ENCODE measurements around the gene KLC4. TPM values are rescaled to one million over a fixed set of nuclear protein-coding genes. Genes with fewer than 3 reads are reported as not detected.
A peak's percentile ranks its signal among the peaks of the same experiment; 100 is the strongest.

The KLC4 gene
- total and polyA plus RNA-seq, 9 of the 15 experiments (the other 6 are each of a cell fraction or from before 2014, with no cell fraction given) = 1.7 to 16.2 (median 7.7) TPM

GRCh38 chr6:43115365-43115764 lies 55.9 kb downstream of the KLC4 start (continued):
- TF ChIP-seq ZNF124 (CRISPR knock-in tag; IDR thresholded peaks at IDR 0.05) = no peak
- peak; percentile 45; the same call in 1 of the 2 replicates for TF ChIP-seq SMARCE1 (IDR thresholded peaks at IDR 0.05)
- 0 out of 2 replicates have a peak, but pooled peaks have one; percentile 44 for TF ChIP-seq ZNF41 (CRISPR knock-in tag; conservative IDR thresholded peaks at IDR 0.05)
- TF ChIP-seq MAFG (tag; conservative IDR thresholded peaks at IDR 0.05) = peak; percentile 82
- TF ChIP-seq MAZ (CRISPR knock-in tag; conservative IDR thresholded peaks at IDR 0.05 in 1 of 2, IDR thresholded peaks at IDR 0.05 in 1 of 2) = peak; percentile 19 to 37; a peak in 1 of 4 replicates
- TF ChIP-seq ZBTB7A (IDR thresholded peaks at IDR 0.05; ENCODE audit: borderline replicate concordance, control insufficient read depth, low read depth, low read length) = no peak
- peak; percentile 81 for TF ChIP-seq ZNF316 (IDR thresholded peaks at IDR 0.05)
- TF ChIP-seq SPI1 (IDR thresholded peaks at IDR 0.05; ENCODE audit: borderline replicate concordance, low read depth, low read length) = no peak
- TF ChIP-seq MAFF (IDR thresholded peaks at IDR 0.05; ENCODE audit: low read length) = peak; percentile 45; the same call in 1 of the 2 replicates
- TF ChIP-seq GATAD2B (IDR thresholded peaks at IDR 0.05; ENCODE audit: borderline replicate concordance) = no peak
- TF ChIP-seq MAFK (IDR thresholded peaks at IDR 0.05; ENCODE audit: low read length) = peak; percentile 43
- TF ChIP-seq ZNF134 (CRISPR knock-in tag; conservative IDR thresholded peaks at IDR 0.05) = 0 out of 2 replicates have a peak, but pooled peaks have one; percentile 22
- TF ChIP-seq FUS (optimal IDR thresholded peaks at IDR 0.05; ENCODE audit: low read depth, low read length) = no peak
- peak in 1 of 2 experiments; percentile 41; a peak in 1 of 4 replicates for TF ChIP-seq FOXK2 (conservative IDR thresholded peaks at IDR 0.05 in 1 of 2, IDR thresholded peaks at IDR 0.05 in 1 of 2; ENCODE audit: low read depth in 2 of 2)
- TF ChIP-seq, protein P1, sequence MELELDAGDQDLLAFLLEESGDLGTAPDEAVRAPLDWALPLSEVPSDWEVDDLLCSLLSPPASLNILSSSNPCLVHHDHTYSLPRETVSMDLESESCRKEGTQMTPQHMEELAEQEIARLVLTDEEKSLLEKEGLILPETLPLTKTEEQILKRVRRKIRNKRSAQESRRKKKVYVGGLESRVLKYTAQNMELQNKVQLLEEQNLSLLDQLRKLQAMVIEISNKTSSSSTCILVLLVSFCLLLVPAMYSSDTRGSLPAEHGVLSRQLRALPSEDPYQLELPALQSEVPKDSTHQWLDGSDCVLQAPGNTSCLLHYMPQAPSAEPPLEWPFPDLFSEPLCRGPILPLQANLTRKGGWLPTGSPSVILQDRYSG (tag; conservative IDR thresholded peaks at IDR 0.05; ENCODE audit: low read depth) = peak; percentile 78; the same call in 1 of the 2 replicates
- no peak for TF ChIP-seq POLR2AphosphoS5 (IDR thresholded peaks at IDR 0.05; ENCODE audit: control insufficient read depth, insufficient read depth, low read depth, low read length)
- peak; percentile 70 for TF ChIP-seq ZEB2 (IDR thresholded peaks at IDR 0.05)
- TF ChIP-seq THRA (IDR thresholded peaks at IDR 0.05) = no peak
- peak; percentile 67; the same call in 1 of the 2 replicates for TF ChIP-seq ZNF583 (CRISPR knock-in tag; IDR thresholded peaks at IDR 0.05)
- TF ChIP-seq ZKSCAN3 (CRISPR knock-in tag; IDR thresholded peaks at IDR 0.05) = no peak
- no peak for TF ChIP-seq MEF2D (tag; conservative IDR thresholded peaks at IDR 0.05; ENCODE audit: low read depth)
- TF ChIP-seq SMARCA4 (IDR thresholded peaks at IDR 0.05) = peak; percentile 73
- TF ChIP-seq ZNF740 (CRISPR knock-in tag; IDR thresholded peaks at IDR 0.05) = no peak
- TF ChIP-seq ZNF740 (tag; IDR thresholded peaks at IDR 0.05) = 0 out of 4 replicates have a peak, but pooled peaks of 1 of the 2 experiments have one; percentile 54
- TF ChIP-seq LEF1 (IDR thresholded peaks at IDR 0.05) = peak; percentile 46; the same call in 1 of the 2 replicates
- no peak for TF ChIP-seq ATF1 (CRISPR knock-in tag; IDR thresholded peaks at IDR 0.05)
- TF ChIP-seq ATF1 (tag; IDR thresholded peaks at IDR 0.05) = peak; percentile 9; the same call in 1 of the 2 replicates
- 0 out of 2 replicates have a peak, but pooled peaks have one; percentile 18 for TF ChIP-seq JUND (IDR thresholded peaks at IDR 0.05; ENCODE audit: borderline replicate concordance, low read depth, low read length)
- peak; percentile 63; the same call in 1 of the 3 replicates for TF ChIP-seq JUND (tag; IDR thresholded peaks at IDR 0.05; ENCODE audit: borderline replicate concordance, low read depth, low read length)
